DOHH2 (cell line): ENCODE results near the gene MT1M.

Experiments
- H3F3A ChIP-seq: fragments of 200-600 bp; sonication (generic), shearing (Covaris generic); 2 replicates; pipeline ENCODE4 v1.6.0; 2016; ENCODE audit warnings: antibody characterized with exemption, mild to moderate bottlenecking; ENCODE audit not compliant: control insufficient read depth, insufficient read depth
- H3K27ac ChIP-seq: fragments of 200-600 bp; sonication (generic); 2 replicates; pipeline ENCODE4 v1.5.1; 2014; ENCODE audit warnings: low read depth, mild to moderate bottlenecking, low read length, moderate library complexity
- H3K27me3 ChIP-seq: fragments of 200-600 bp; sonication (generic); 2 replicates; pipeline ENCODE4 v1.6.1; 2014; ENCODE audit warnings: mild to moderate bottlenecking, low read length, mixed read lengths; ENCODE audit not compliant: control insufficient read depth
- H3K36me3 ChIP-seq: fragments of 200-600 bp; sonication (generic); 2 replicates; pipeline ENCODE4 v1.6.1; 2014; ENCODE audit warnings: mild to moderate bottlenecking, low read length, moderate library complexity, mixed read lengths; ENCODE audit not compliant: control insufficient read depth
- H3K4me1 ChIP-seq: fragments of 200-600 bp; sonication (generic); 2 replicates; pipeline ENCODE4 v1.6.1; 2014; ENCODE audit warnings: mild to moderate bottlenecking, low read length, mixed read lengths; ENCODE audit not compliant: control insufficient read depth
- H3K4me2 ChIP-seq: fragments of 200-600 bp; sonication (generic); 2 replicates; pipeline ENCODE4 v1.6.0; 2014; ENCODE audit warnings: mild to moderate bottlenecking, low read length, moderate library complexity
- H3K4me3 ChIP-seq: fragments of 200-600 bp; sonication (generic); 2 replicates; pipeline ENCODE4 v1.5.1; 2014; ENCODE audit warnings: mild to moderate bottlenecking, low read length, mixed read lengths
- H3K79me2 ChIP-seq: fragments of 200-600 bp; sonication (generic); 2 replicates; pipeline ENCODE4 v1.6.1; 2014; ENCODE audit warnings: mild to moderate bottlenecking, low read length, mixed read lengths; ENCODE audit not compliant: control insufficient read depth
- H3K9me2 ChIP-seq: fragments of 200-600 bp; sonication (generic); replicated peaks from 2 replicates; pipeline ENCODE4 v1.6.1; 2014; ENCODE audit warnings: mild to moderate bottlenecking, low read length, mixed read lengths; ENCODE audit not compliant: control insufficient read depth
- H3K9me3 ChIP-seq: fragments of 200-600 bp; sonication (generic); 2 replicates; pipeline ENCODE4 v1.6.1; 2014; ENCODE audit warnings: antibody characterized with exemption, low read length, mixed read lengths; ENCODE audit not compliant: control insufficient read depth, insufficient read depth
- H4K20me1 ChIP-seq: fragments of 200-600 bp; sonication (generic); 2 replicates; pipeline ENCODE4 v1.6.0; 2014; ENCODE audit warnings: low read depth, mild to moderate bottlenecking, antibody characterized with exemption, low read length, moderate library complexity; ENCODE audit not compliant: control insufficient read depth, insufficient read depth
- EZH2phosphoT487 ChIP-seq: fragments of 200-600 bp; sonication (generic); IDR thresholded peaks from 2 replicates; pipeline ENCODE4 v1.6.1; 2017; ENCODE audit warnings: borderline replicate concordance, mild to moderate bottlenecking, antibody characterized with exemption, low read length, moderate library complexity, mixed read lengths
- TF ChIP-seq, protein P1 (sequence below): fragments of 200-600 bp; sonication (generic); IDR thresholded peaks from one replicate; pipeline ENCODE4 v1.5.1; 2014; ENCODE audit warnings: antibody characterized with exemption, mild to moderate bottlenecking, low read depth, low read length; ENCODE audit not compliant: poor library complexity, severe bottlenecking

Gene MT1M

GRCh38 chr16:56588781-56589140, 43.7 kb upstream of the MT1M start:
- Histone ChIP-seq H3K27ac (no peak overlapping the region), H4K20me1 (no peaks in the 10 kb centered on the region), H3K9me2 (no peaks in the 10 kb centered on the region), H3F3A (no peaks in the 10 kb centered on the region), H3K79me2 (no peaks in the 10 kb centered on the region), H3K36me3 (no peaks in the 10 kb centered on the region), H3K9me3 (no peaks in the 10 kb centered on the region), H3K4me3 (no peak overlapping the region), H3K27me3 (peaks cover 13% of the 10 kb centered on the region), H3K4me2 (no peak overlapping the region), H3K4me1 (peaks cover 21% of the 10 kb centered on the region)
- TF ChIP-seq, protein P1, sequence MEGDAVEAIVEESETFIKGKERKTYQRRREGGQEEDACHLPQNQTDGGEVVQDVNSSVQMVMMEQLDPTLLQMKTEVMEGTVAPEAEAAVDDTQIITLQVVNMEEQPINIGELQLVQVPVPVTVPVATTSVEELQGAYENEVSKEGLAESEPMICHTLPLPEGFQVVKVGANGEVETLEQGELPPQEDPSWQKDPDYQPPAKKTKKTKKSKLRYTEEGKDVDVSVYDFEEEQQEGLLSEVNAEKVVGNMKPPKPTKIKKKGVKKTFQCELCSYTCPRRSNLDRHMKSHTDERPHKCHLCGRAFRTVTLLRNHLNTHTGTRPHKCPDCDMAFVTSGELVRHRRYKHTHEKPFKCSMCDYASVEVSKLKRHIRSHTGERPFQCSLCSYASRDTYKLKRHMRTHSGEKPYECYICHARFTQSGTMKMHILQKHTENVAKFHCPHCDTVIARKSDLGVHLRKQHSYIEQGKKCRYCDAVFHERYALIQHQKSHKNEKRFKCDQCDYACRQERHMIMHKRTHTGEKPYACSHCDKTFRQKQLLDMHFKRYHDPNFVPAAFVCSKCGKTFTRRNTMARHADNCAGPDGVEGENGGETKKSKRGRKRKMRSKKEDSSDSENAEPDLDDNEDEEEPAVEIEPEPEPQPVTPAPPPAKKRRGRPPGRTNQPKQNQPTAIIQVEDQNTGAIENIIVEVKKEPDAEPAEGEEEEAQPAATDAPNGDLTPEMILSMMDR: no peak
- no peak for TF ChIP-seq EZH2phosphoT487

GRCh38 chr16:56589141-56590039, 43.1 kb upstream of the MT1M start, which contains the start of gene MT3:
Gene MT3, plus strand, starts transcription at chr16:56589528. Its CDS starts 63 bp downstream, at chr16:56589591.
- no peak within 1 kb of the TSS for H3K4me3 ChIP-seq
- H3K36me3 ChIP-seq: no peaks in the 10 kb centered on the region
- no peak within 1 kb of the TSS for H3K4me2 ChIP-seq
- H3K79me2 ChIP-seq: no peaks in the 10 kb centered on the region
- H3K4me1 ChIP-seq: peaks cover 21% of the 10 kb centered on the region
- H4K20me1 ChIP-seq: no peaks in the 10 kb centered on the region
- H3K9me2 ChIP-seq: no peaks in the 10 kb centered on the region
- TF ChIP-seq, protein P1: no peak
- TF ChIP-seq EZH2phosphoT487: no peak
- no peaks in the 10 kb centered on the region for H3K9me3 ChIP-seq
- no peaks in the 10 kb centered on the region for H3F3A ChIP-seq
- peaks cover 11% of the 10 kb centered on the region for H3K27me3 ChIP-seq
- H3K27ac ChIP-seq: no peak within 1 kb of the TSS

DNA sequence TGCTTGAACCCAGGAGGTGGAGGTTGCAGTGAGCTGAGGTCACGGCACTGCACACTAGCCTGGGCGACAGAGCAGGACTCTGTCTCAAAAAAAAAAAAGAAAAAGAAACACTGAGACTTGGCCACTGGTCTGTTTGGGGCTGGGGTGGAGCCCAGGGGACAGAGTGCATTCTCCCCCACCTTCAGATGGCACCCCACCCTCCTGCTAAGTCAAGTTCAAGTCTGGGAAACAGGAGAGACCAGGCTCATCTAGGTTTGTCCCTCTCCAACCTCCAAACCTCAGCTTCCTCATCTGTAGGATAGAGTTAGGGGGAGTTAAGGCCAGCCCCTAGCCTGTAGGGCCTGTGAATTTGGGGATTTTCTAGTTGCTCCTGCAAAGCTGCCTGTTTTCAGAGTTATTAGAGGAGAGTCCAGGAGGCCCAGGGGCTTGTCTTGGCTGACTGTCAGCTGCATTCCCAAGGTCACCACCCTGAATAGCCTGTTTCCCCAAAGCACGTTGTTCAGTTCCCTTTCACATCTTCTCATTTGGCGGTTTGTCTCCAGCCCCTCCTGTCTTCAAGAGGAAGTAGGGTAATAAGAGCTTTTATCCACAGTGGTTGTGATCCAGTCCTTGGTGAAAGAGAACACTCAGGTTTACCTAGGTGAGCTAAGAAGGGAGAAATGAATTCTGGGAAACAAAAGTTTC, 40.9 kb upstream of the MT1M start:
- no peak overlapping the region for H3K27ac ChIP-seq
- H3K27me3 ChIP-seq: peaks cover 7% of the 10 kb centered on the region
- no peaks in the 10 kb centered on the region for H3K9me3 ChIP-seq
- H3F3A ChIP-seq: 0 out of 2 replicates have a peak, but pooled peaks cover 3% of the 10 kb centered on the region
- no peak for TF ChIP-seq EZH2phosphoT487
- TF ChIP-seq, protein P1: no peak
- H3K4me2 ChIP-seq: no peak overlapping the region
- H4K20me1 ChIP-seq: no peaks in the 10 kb centered on the region
- H3K9me2 ChIP-seq: no peaks in the 10 kb centered on the region
- no peaks in the 10 kb centered on the region for H3K36me3 ChIP-seq
- peaks cover 26% of the 10 kb centered on the region for H3K4me1 ChIP-seq
- no peaks in the 10 kb centered on the region for H3K79me2 ChIP-seq
- no peak overlapping the region for H3K4me3 ChIP-seq
